Hepatocyte (in vitro differentiated cells): ENCODE results near the gene WDR88.

ENCODE experiments used
- CTCF ChIP-seq: fragments of 200-600 bp; sonication (generic); IDR thresholded peaks from 2 replicates; pipeline ENCODE4 v1.5.1; 2016; ENCODE audit warnings: antibody characterized with exemption, mild to moderate bottlenecking; ENCODE audit not compliant: poor library complexity
- EZH2 ChIP-seq: fragments of 200-600 bp; sonication (generic); IDR thresholded peaks from 2 replicates; pipeline ENCODE4 v1.6.1; 2016; ENCODE audit warnings: antibody characterized with exemption, mild to moderate bottlenecking, borderline replicate concordance
- EZH2phosphoT487 ChIP-seq: fragments of 200-600 bp; sonication (generic); IDR thresholded peaks from one replicate; pipeline ENCODE4 v1.6.1; 2018; ENCODE audit warnings: antibody characterized with exemption, mild to moderate bottlenecking, low read depth, moderate library complexity; ENCODE audit not compliant: unreplicated experiment, severe bottlenecking

- TF ChIP-seq CTCF (no peak), EZH2 (no peak), EZH2phosphoT487 (no peak)
Observed at GRCh38 chr19:33216198-33216830, 84.4 kb downstream of the WDR88 start.
